Esophagus muscularis mucosa (tissue), 4 donors: ENCODE results near the gene ASB2.

Experiments
- CTCF ChIP-seq, 3 experiments: fragments of 200-600 bp in 2 of 3; fragments of 450-650 bp in 1 of 3; sonication (generic) in 2 of 3; IDR thresholded peaks; one replicate each; pipeline ENCODE4 v1.5.1; 2017 to 2019; ENCODE audit warnings: antibody characterized with exemption in 3 of 3, mild to moderate bottlenecking in 2 of 3, moderate library complexity in 1 of 3
- EP300 ChIP-seq: sonication (generic); formaldehyde crosslinking; IDR thresholded peaks from one replicate; pipeline ENCODE4 v1.6.1; 2017; ENCODE audit warnings: antibody characterized with exemption
- POLR2A ChIP-seq: fragments of 450-650 bp; IDR thresholded peaks from one replicate; pipeline ENCODE4 v1.6.1; 2017; ENCODE audit warnings: antibody characterized with exemption, moderate library complexity, mild to moderate bottlenecking, low read depth
- POLR2AphosphoS5 ChIP-seq, 2 donors: sonication (generic); formaldehyde crosslinking; IDR thresholded peaks; one replicate each; pipeline ENCODE4 v1.6.1; 2017; ENCODE audit warnings: antibody characterized with exemption in 2 of 2

- no peak for TF ChIP-seq POLR2AphosphoS5 (IDR thresholded peaks at IDR 0.05)
- no peak for TF ChIP-seq CTCF (IDR thresholded peaks at IDR 0.05)
- TF ChIP-seq POLR2A: no peak
- no peak for TF ChIP-seq EP300
These were observed 52.7 kb downstream of the ASB2 start for GRCh38 chr14:93923626-93924025.
